GM18508 (cell line): ENCODE results near the gene NEK1.
"Not testable (repeated sequence)": the region's sequence is repeated elsewhere in the genome, so short reads cannot be mapped to it uniquely, and the experiment has no call there.

ENCODE experiments used
- ATAC-seq: cut with Tn5 transposase; IDR thresholded peaks from one replicate; pipeline ENCODE4 v1.9.1; 2021; ENCODE audit warnings: moderate number of reproducible peaks; ENCODE audit not compliant: insufficient read depth, unreplicated experiment

Gene NEK1

DNA sequence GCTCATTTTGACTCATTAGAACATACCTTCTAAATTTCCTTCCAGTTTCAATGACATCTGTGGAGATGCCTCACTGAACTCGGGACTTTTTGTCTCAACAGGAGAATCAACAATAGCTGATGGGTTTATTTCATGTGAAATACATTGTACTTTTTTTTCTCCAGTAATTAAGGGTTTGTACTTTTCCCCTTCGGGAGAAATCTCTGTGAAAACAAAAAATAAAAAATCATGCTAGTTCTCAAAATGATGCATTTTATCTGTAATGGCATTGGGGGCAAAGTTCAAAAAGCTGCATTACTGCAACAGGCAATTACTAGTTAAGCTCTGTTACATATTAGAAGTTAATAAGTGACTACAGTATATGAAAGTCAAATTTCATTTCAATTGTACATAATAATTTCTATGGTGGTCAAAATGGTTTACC, 174.3 kb downstream of the NEK1 start:
- peak; percentile 38 for ATAC-seq

DNA sequence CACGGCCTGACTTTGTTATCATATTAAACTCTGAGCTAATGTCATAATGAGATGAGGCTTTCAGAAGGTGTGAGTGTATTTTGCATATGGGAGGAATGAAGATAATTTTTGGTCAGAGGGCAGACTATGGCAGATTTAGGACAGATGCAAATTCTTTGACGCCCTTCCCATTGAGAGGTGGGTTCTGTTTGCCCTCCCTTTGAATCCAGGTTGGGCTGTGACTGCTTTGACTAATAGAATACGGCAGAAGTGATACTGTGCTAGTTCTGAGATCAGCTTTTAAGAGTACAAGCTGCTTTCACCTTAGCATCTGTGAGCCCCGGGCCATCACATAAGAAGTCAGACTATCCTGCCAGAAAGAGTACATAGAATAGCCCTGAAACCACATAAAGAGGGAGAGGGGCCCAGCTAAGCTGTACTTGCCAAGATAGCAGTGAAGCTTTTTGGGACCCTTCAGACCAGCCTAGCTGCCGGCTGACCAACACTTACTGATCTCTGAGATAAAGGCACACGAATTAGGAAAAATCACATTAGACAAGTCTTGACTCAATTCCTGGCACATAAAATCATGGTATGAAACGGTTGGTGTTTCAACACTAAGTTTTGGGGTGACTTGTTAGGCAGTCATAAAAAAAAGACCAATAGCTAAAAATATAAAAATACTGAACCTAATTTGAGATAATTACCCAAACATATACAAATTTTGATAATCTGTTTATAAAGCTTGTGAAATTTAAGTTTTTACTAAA, 174.9 kb downstream of the NEK1 start:
- ATAC-seq = peak; percentile 85

- no peak for ATAC-seq
Observed at GRCh38 chr4:169436734-169437133, 175.6 kb downstream of the NEK1 start.

GRCh38 chr4:169428376-169428775, 184.0 kb downstream of the NEK1 start:
- no peak for ATAC-seq

DNA sequence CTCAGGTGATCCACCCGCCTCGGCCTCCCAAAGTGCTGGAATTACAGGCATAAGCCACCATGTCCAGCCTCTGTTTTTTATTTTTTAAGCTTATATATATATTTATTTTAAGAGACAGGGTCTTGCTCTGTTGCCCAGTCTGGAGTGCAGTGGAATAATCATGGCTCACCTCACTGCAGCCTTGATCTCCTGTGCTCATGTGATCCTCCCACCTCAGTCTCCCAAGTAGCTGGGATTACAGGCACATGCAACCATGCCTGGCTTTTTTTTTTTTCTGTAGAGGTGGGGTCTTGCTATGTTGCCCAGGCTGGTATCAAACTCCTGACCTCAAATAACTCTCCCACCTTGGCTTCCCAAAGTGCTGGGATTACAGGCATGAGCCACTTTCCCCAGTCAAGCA, 184.7 kb downstream of the NEK1 start:
- ATAC-seq = not testable (repeated sequence)

GRCh38 chr4:169420291-169420690, 192.1 kb downstream of the NEK1 start:
- no peak for ATAC-seq

- ATAC-seq = no peak
Observed at GRCh38 chr4:169418846-169419245, 193.5 kb downstream of the NEK1 start.

- no peak for ATAC-seq
Observed at GRCh38 chr4:169417629-169418282, 194.6 kb downstream of the NEK1 start.

- ATAC-seq = peak; percentile 45
Observed at GRCh38 chr4:169416997-169417396, 195.4 kb downstream of the NEK1 start.

DNA sequence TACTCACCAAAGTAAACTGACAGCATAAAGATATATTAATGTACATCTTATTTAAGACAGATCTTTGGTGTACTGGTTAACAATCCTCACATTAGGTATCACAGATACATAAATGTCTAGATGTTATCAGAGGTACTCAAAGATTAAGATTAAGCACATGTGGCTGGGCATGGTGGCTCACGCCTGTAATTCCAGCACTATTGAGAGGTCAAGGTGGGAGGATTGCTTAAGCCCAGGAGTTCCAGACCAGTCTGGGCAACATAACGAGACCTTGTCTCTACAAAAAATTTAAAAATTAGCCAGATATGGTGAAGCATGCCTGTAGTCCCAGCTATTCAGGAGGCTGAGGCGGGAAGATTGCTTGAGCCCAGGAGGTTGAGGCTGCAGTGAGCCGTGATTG, 195.9 kb downstream of the NEK1 start:
- no peak for ATAC-seq

DNA sequence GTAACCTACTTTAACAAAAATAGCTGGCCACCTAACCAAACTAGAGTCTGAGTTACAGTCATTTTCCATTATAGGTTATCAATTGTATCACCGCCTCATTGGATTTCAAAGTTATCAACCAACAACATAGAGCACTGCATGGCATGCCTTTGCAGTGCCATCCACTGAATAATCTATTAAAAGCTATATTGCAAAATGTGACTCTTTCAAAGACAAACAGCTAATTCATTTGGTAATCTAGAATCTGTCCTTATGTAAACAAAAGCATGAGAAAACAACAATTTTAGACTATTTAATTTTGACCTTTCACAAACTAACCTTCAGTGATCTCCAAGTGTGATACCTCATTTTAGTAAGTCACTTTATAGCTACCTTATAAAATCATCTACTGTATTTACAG, 197.5 kb downstream of the NEK1 start:
- no peak for ATAC-seq

DNA sequence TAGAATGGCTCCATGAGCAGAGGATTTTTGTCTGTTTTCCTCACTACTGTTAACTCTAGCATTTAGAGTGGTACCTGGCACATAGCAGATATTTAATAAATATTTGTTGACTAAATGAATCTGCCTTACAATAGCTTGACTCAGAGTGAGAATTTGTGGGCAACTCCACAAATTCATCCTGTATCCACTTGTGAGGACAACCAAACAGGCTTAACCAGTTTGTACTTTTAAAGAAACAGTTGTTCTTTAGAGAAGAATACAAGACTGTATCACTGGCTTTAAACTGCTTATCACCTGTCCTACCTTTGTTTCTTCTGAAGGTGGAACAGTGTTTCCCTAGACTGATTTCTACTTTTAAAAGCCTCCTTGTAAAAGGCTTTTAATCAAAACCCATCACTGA, 200.3 kb downstream of the NEK1 start:
- ATAC-seq = no peak

GRCh38 chr4:169410839-169411770, 201.3 kb downstream of the NEK1 start:
- ATAC-seq = peak; percentile 98

- no peak for ATAC-seq
Observed at GRCh38 chr4:169407217-169407845, 205.1 kb downstream of the NEK1 start.

DNA sequence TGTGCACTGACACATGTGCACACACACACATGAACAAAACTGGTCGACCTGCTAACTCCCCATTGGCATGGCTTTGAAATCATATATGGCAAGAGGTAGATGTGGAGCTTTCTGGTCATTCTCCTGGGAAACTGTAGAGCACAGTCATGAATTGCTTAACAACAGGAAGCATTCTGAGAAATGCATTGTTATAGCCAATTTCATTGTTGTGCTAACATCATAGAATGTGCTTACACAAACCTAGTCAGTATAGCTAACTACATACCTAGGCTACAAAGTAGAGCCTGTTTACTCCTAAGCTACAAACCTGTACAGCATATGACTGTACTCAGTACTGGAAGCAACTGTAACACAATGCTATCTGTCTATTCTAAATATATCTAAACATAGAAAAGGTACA, 207.4 kb downstream of the NEK1 start:
- no peak for ATAC-seq

GRCh38 chr4:169400832-169401231, 211.6 kb downstream of the NEK1 start:
- ATAC-seq = no peak

DNA sequence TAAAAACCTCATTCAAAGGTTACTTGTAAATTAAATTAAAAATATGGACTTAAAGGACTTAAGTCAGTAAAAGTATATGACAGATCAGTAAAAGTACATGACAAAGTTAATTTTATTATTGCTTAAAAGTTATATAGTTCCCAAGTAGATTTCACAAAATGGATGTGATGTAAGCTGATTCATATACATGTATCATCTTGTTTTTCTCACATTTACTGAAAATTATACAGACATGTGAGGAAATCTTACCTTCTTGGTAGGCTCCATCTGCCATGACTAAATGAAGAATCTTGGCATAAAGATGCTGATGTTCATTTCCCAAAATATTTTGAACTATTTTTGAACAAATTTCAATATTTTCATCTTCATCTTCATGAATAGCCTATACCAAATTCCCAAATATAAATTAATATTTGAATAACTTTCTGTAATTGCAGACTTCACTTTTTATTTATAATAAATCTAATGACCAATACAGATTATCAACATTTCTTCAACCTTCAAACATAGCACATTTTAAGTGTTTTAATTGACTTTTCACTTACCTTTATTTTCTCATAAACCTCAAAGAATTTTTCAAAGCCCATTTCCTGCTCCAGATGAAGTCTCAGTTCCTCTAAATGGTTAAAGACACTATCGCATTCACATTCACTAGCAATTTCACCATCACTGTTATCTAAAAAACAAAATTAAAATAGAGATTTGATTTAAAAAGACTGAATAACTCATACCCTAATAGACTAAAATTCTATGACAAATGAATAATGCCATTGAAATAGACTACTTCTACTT, 212.2 kb downstream of the NEK1 start:
- no peak for ATAC-seq

- ATAC-seq = no peak
Observed at GRCh38 chr4:169398316-169398715, 214.1 kb downstream of the NEK1 start.

- no peak for ATAC-seq
Observed at GRCh38 chr4:169397762-169398161, 214.6 kb downstream of the NEK1 start.

GRCh38 chr4:169385376-169385775, 227.0 kb downstream of the NEK1 start:
- ATAC-seq = no peak
